HepG2 (cell line): ENCODE results near the gene GPAT3. TPM values are rescaled to one million over a fixed set of nuclear protein-coding genes. Genes with fewer than 3 reads are reported as not detected.

ENCODE experiments used
- ATAC-seq: fragments of 200-7000 bp; cut with Tn5 transposase; 3 replicates; pipeline ENCODE4 v1.9.1; 2020; ENCODE audit warnings: mild to moderate bottlenecking, moderate library complexity
- BruUV-seq: library from RNA; stranded (reverse); fragments of 400-500 nt; replicated peaks from 2 replicates; lab custom pipeline; 2021; lab: Mats Ljungman, UMichigan
- CTCF ChIA-PET: fragments of 300-600 bp; formaldehyde crosslinking; extraction: SDS; loops from one replicate; lab custom pipeline; 2021; ENCODE audit warnings: low total read pairs, inconsistent platforms, low intra/inter-chr PET ratio; lab: Yijun Ruan, JAX
- POLR2A ChIA-PET: fragments of 350-600 bp; sonication (Branson Sonifier 250); formaldehyde crosslinking; loops from one replicate; lab custom pipeline; 2020; ENCODE audit warnings: antibody characterized with exemption, inconsistent platforms; lab: Yijun Ruan, JAX
- DNase-seq: peaks from one replicate; pipeline ENCODE4 v3.0.0-alpha.2; 2015; ENCODE audit warnings: low spot score
- FAIRE-seq: peaks from 3 replicates; lab custom pipeline; 2011; peaks lifted over from hg19 to GRCh38; lab: Jason Lieb, UNC
- H2AFZ ChIP-seq: one replicate; pipeline ENCODE4 v1.6.1; 2011; ENCODE audit warnings: low read length, inconsistent platforms
- H3K27ac ChIP-seq: fragments of 300-600 bp; 3 replicates; pipeline ENCODE4 v1.8.0; 2011; ENCODE audit warnings: mixed run types, mild to moderate bottlenecking, mixed read lengths, low read length, inconsistent platforms; ENCODE audit not compliant: insufficient read depth; ENCODE audit errors: extremely low read length
- H3K27me3 ChIP-seq, 2 experiments: fragments of 200-600 bp in 1 of 2; 2 replicates in 1 of 2; 3 replicates in 1 of 2; pipeline versions ENCODE4 v1.6.0 to v1.8.0; 2011; ENCODE audit warnings: low read length in 2 of 2, mild to moderate bottlenecking in 2 of 2, moderate library complexity in 2 of 2, inconsistent platforms in 1 of 2; ENCODE audit not compliant: insufficient read depth in 2 of 2, control insufficient read depth in 1 of 2
- H3K36me3 ChIP-seq, 2 experiments: fragments of 200-600 bp in 1 of 2; replicated peaks in 1 of 2; 2 replicates in 1 of 2; 3 replicates in 1 of 2; pipeline versions ENCODE4 v1.5.1 to v1.8.0; 2011; ENCODE audit warnings: low read length in 2 of 2, inconsistent platforms in 1 of 2; ENCODE audit not compliant: insufficient read depth in 2 of 2, control insufficient read depth in 1 of 2
- H3K4me1 ChIP-seq: 2 replicates; pipeline ENCODE4 v1.5.1; 2012; ENCODE audit warnings: low read length, inconsistent platforms; ENCODE audit not compliant: insufficient read depth
- H3K4me2 ChIP-seq: 2 replicates; pipeline ENCODE4 v1.6.0; 2011; ENCODE audit warnings: low read depth, low read length, inconsistent platforms
- H3K4me3 ChIP-seq, 3 experiments: fragments of 200-600 bp in 1 of 3; sonication (generic), shearing (Covaris generic) in 1 of 3; replicated peaks in 1 of 3; 2 replicates each; pipeline ENCODE4 v1.5.1; 2011 to 2016; ENCODE audit warnings: low read length in 3 of 3, inconsistent platforms in 2 of 3, low read depth in 2 of 3, mild to moderate bottlenecking in 2 of 3, control low read depth in 1 of 3, mixed read lengths in 1 of 3; ENCODE audit not compliant: insufficient read depth in 1 of 3
- H3K79me2 ChIP-seq: one replicate; pipeline ENCODE4 v1.6.1; 2011; ENCODE audit warnings: low read length, inconsistent platforms; ENCODE audit not compliant: insufficient read depth
- H3K9ac ChIP-seq: 2 replicates; pipeline ENCODE4 v1.6.0; 2011; ENCODE audit warnings: mild to moderate bottlenecking, low read depth, low read length, inconsistent platforms; ENCODE audit not compliant: insufficient read depth
- H3K9me3 ChIP-seq: 2 replicates; pipeline ENCODE4 v1.5.1; 2012; ENCODE audit warnings: mild to moderate bottlenecking, low read length
- H4K20me1 ChIP-seq: 2 replicates; pipeline ENCODE4 v1.6.0; 2011; ENCODE audit warnings: inconsistent platforms, mild to moderate bottlenecking, low read length, moderate library complexity; ENCODE audit not compliant: insufficient read depth
- CEBPB ChIP-seq: IDR thresholded peaks from 2 replicates; pipeline ENCODE4 v1.6.1; 2011; ENCODE audit warnings: low read depth, low read length, improper control_type of control experiment, borderline replicate concordance
- CEBPG ChIP-seq: IDR thresholded peaks from 2 replicates; pipeline ENCODE4 v1.6.1; 2016
- EZH2 ChIP-seq: conservative IDR thresholded peaks from 2 replicates; pipeline ENCODE4 v1.6.1; 2012; ENCODE audit warnings: mild to moderate bottlenecking, low read depth, low read length, moderate library complexity
- FOSL2 ChIP-seq: sonication (generic); formaldehyde crosslinking; IDR thresholded peaks from 2 replicates; pipeline ENCODE4 v1.4.0; 2020; ENCODE audit warnings: missing genetic modification reagents
- HINFP ChIP-seq: sonication (generic); formaldehyde crosslinking; IDR thresholded peaks from 2 replicates; pipeline ENCODE4 v1.4.0; 2020; ENCODE audit warnings: low read depth, mild to moderate bottlenecking, missing genetic modification reagents
- MLX ChIP-seq: IDR thresholded peaks from 2 replicates; pipeline ENCODE4 v1.6.1; 2016
- NR1H2 ChIP-seq: sonication (generic); formaldehyde crosslinking; IDR thresholded peaks from 2 replicates; pipeline ENCODE4 v1.8.1; 2022; ENCODE audit warnings: low read depth, missing genetic modification reagents, borderline replicate concordance
- PHF5A ChIP-seq: IDR thresholded peaks from one replicate; pipeline ENCODE4 v1.6.1; 2018; ENCODE audit warnings: low read depth, missing genetic modification reagents; ENCODE audit not compliant: unreplicated experiment
- RARA ChIP-seq: IDR thresholded peaks from 2 replicates; pipeline ENCODE4 v1.6.1; 2016; ENCODE audit warnings: missing genetic modification reagents, missing compliant biosample characterization
- TFDP1 ChIP-seq: IDR thresholded peaks from 2 replicates; pipeline ENCODE4 v1.6.1; 2016; ENCODE audit warnings: missing compliant biosample characterization, missing genetic modification reagents, borderline replicate concordance
- ZNF234 ChIP-seq: sonication (generic); formaldehyde crosslinking; conservative IDR thresholded peaks from 2 replicates; pipeline ENCODE4 v1.5.1; 2020; ENCODE audit warnings: mild to moderate bottlenecking, missing genetic modification reagents
- ZNF446 ChIP-seq: sonication (generic); formaldehyde crosslinking; IDR thresholded peaks from 2 replicates; pipeline ENCODE4 v1.5.0; 2020; ENCODE audit warnings: mild to moderate bottlenecking, missing genetic modification reagents
- ZNF484 ChIP-seq: sonication (generic); formaldehyde crosslinking; IDR thresholded peaks from 2 replicates; pipeline ENCODE4 v1.5.1; 2020; ENCODE audit warnings: mild to moderate bottlenecking, low read depth, missing genetic modification reagents, borderline replicate concordance
- ZNF547 ChIP-seq: sonication (generic); formaldehyde crosslinking; IDR thresholded peaks from 2 replicates; pipeline ENCODE4 v1.5.1; 2020; ENCODE audit warnings: mild to moderate bottlenecking, missing genetic modification reagents
- ZNF7 ChIP-seq: IDR thresholded peaks from 2 replicates; pipeline ENCODE4 v1.6.1; 2016; ENCODE audit warnings: missing biosample characterization, missing genetic modification reagents
- WGBS: methylation state at CpG from one replicate; pipeline ENCODE4 v1.1.6; 2017; ENCODE audit warnings: low lambda C conversion rate; 5-methylcytosine and 5-hydroxymethylcytosine counted together
- in situ Hi-C: cut with HindIII; loops from 2 replicates; pipeline ENCODE4 v1.10.0; 2017; ENCODE audit warnings: low pct_unique_long_range_greater_than_20kb; ENCODE audit not compliant: extremely low pct_ligation_motif_present
- intact Hi-C: fragments of 100-400 bp; cut with micrococcal nuclease; formaldehyde crosslinking; loops from one replicate; pipeline ENCODE4 v1.10.0; 2022; ENCODE audit not compliant: unreplicated experiment
- polyA plus RNA-seq, 8 experiments: library from polyadenylated mRNA; depleted of rRNA in 3 of 8; stranded (reverse) in 7 of 8; unstranded in 1 of 8; fragments of >200 nt; fragmentation: Illumina TruSeq in 4 of 8; extraction: Trizol in 4 of 8; gene quantifications; 2 replicates each; pipeline versions ENCODE4 v1.2.1 to v1.2.3, GENCODE V29; 2011 to 2016; ENCODE audit warnings: low read depth in 4 of 8, missing spikeins in 1 of 8, mixed read lengths in 1 of 8; ENCODE audit not compliant: insufficient read depth in 1 of 8
- total RNA-seq, 5 experiments: library from RNA; depleted of rRNA; stranded (reverse); fragments of >200 nt; fragmentation: Illumina TruSeq; extraction: Trizol; gene quantifications; 2 replicates each; pipeline ENCODE4 v1.2.3, GENCODE V29; 2016; ENCODE audit warnings: low read depth in 1 of 5

Gene GPAT3
- total and polyA plus RNA-seq, 2 of the 13 experiments (the other 11 are each of a cell fraction or from before 2014, with no cell fraction given): 2.4 to 2.6 TPM

GRCh38 chr4:83546786-83547185, 10.9 kb downstream of the GPAT3 start:
- H3K4me3 ChIP-seq: no peak overlapping the region
- TF ChIP-seq ZNF547: no peak
- no peak for TF ChIP-seq NR1H2
- TF ChIP-seq HINFP (CRISPR knock-in tag): no peak
- no peak for TF ChIP-seq TFDP1
- TF ChIP-seq CEBPB: peak; percentile 68
- peak; percentile 31; the same call in 1 of the 2 replicates for TF ChIP-seq RARA (CRISPR knock-in tag)
- TF ChIP-seq PHF5A (CRISPR knock-in tag): no peak
- peak; percentile 51 for TF ChIP-seq FOSL2
- peak; percentile 30; the same call in 1 of the 2 replicates for TF ChIP-seq CEBPG (CRISPR knock-in tag)
- TF ChIP-seq ZNF484 (CRISPR knock-in tag): no peak
- no peak for TF ChIP-seq ZNF446 (CRISPR knock-in tag)
- TF ChIP-seq EZH2: no peak
- no peak for TF ChIP-seq ZNF7 (CRISPR knock-in tag)
- TF ChIP-seq ZNF234: no peak
- TF ChIP-seq MLX (CRISPR knock-in tag): no peak
- TF ChIP-seq, all 625 proteins: peak for 4
- Histone ChIP-seq H2AFZ (no peak overlapping the region), H3K27me3 (no peaks in the 10 kb centered on the region), H3K9ac (no peak overlapping the region), H3K27ac (no peak overlapping the region), H3K79me2 (no peaks in the 10 kb centered on the region), H3K36me3 (no peaks in the 10 kb centered on the region), H3K9me3 (no peaks in the 10 kb centered on the region), H3K4me1 (peaks cover 16% of the 10 kb centered on the region; the same call in 1 of the 2 replicates), H4K20me1 (no peaks in the 10 kb centered on the region), H3K4me2 (no peak overlapping the region)
- POLR2A ChIA-PET: no interaction called here
- 92% methylated on average over 3 of the region's 3 CpGs for WGBS
- no peak for FAIRE-seq
- ATAC-seq: no peak
- in situ Hi-C loops: no loop called here
- CTCF ChIA-PET: no interaction called here
- no TSS peak for BruUV-seq
- intact Hi-C loops: no loop called here
- peak; percentile 9 for DNase-seq
